Smooth muscle cell of the brain vasculature (primary cell): ENCODE measurements around the gene RTP5.

Source experiments
- DNase-seq: peaks from one replicate; pipeline ENCODE4 v3.0.0-alpha.2; 2012; ENCODE audit warnings: low read depth, low spot score

RTP5 gene

GRCh38 chr2:241843321-241844065, 26.0 kb upstream of the RTP5 start:
- DNase-seq: no peak

GRCh38 chr2:241844066-241844728, 25.3 kb upstream of the RTP5 start:
- DNase-seq: no peak

- DNase-seq: no peak
Observed at GRCh38 chr2:241844831-241845578, 24.5 kb upstream of the RTP5 start.

- no peak for DNase-seq
Observed at GRCh38 chr2:241846406-241846805, 23.1 kb upstream of the RTP5 start.

DNA sequence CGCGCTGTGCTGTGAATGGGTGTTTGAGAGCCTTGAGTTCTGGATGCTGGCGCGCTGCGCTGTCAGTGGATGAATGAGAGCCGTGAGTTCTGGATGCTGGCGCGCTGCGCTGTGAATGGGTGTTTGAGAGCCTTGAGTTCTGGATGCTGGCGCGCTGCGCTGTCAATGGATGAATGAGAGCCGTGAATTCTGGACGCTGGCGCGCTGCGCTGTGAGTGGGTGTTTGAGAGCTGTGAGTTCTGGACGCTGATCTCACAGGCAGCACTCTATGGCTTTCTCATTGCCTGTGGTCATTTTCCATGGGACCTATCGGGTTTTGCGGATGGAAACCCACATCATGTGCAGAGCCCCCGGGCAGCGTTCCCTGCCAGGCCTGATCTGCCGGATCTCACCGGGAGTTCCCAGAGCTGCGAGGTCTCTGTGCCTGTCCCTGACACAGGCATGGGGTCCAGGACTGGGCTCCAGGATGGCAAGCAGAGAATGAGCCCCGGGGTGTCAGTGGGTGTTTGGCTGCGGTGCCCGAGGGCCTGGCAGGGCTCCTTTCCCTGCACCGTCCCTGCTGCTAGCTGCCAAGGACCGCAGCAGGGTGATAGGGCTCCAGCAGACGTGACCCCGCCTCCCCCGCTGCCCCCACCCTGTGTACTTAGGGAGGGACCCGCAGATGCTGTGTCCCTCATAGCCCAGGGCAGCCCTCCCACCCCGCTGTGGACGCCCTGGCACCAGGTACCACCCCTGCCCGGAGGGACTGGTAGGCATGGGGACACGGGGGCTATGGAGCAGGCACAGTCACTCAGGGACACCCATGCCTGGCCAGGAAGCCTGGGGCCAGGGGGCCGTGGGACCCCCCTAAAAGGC, 20.5 kb upstream of the RTP5 start:
- no peak for DNase-seq

DNA sequence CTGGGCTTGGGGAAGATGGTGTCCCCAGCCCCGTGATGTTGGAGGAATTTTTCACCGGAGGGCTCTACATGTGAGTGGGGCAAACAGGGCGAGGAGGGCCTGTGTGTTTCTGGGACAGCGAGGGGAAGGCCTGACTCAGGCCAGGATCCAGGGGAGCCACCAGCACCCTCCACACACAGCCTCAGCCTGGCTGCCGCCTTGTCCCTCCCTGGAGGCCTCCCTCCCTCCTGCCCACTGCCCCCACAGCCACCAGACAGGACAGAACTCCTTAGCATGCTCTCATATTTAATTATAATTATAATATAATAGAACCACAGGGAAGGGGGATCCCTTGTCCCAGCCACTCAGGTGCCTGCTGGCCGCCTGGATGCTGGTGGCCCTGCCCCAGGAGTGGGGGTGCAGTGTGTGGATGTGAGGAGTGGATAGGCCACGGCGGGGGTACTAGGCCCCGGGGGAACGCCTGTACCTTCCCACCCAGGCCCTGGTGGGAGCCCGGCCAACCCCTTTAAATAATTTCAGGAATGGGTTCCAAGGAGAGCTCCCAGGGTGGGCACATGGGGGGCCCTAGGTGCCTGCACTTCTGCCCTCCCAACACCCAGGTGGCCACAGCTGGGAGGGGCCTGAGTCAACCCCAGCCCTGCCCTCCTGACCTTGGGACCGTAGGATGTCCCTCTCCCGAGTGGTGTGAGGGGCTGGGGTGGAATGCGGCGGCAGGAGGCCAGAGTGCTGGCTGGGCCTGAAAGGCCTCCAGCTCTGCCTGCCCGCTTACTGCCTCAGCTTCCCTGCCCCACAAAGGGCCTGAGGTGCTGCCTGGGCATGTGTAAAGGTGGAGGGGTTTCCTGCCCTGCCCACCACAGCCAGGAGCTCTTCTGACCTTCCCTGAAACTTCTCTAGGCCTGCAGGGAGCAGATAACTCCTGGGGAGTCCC, 19.6 kb upstream of the RTP5 start:
- no peak for DNase-seq

DNA sequence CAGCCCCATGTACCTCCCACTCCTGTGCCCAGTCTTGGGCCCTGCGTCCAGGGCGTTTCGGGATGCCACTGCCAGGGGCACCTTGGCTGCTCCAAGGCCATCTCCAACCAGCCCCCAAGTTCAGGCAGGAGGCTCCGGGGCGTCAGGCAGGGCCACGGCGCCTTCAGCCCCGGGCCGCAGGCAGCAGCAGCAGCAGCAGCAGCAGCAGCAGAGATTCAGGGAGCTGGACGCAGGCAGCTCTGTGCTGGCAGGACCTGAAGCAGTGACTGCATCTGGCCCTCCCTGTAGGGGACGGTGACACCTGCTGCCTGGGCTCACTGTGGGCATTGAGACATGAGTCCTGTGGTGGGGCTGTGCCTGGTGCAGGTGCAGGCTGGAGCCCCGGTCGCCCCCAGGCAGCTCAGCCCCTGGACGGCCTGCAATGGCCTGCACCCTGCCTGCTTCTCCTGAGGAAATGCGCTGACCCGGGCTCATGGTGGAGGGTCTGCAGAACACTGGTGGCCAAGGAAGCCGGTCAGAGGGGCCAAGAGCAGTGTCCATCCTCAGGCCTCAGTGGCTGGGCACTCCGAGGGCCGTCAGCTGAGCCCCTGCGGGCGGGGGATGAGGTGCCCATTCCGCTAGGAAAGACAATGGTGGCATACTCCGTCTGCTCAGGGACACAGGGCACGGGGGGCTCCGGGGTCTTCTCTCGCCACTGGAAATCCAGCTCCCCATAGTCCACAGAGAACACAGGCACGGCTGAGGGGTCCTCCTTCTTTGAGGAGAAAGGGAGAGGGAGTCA, 18.8 kb upstream of the RTP5 start:
- no peak for DNase-seq

DNA sequence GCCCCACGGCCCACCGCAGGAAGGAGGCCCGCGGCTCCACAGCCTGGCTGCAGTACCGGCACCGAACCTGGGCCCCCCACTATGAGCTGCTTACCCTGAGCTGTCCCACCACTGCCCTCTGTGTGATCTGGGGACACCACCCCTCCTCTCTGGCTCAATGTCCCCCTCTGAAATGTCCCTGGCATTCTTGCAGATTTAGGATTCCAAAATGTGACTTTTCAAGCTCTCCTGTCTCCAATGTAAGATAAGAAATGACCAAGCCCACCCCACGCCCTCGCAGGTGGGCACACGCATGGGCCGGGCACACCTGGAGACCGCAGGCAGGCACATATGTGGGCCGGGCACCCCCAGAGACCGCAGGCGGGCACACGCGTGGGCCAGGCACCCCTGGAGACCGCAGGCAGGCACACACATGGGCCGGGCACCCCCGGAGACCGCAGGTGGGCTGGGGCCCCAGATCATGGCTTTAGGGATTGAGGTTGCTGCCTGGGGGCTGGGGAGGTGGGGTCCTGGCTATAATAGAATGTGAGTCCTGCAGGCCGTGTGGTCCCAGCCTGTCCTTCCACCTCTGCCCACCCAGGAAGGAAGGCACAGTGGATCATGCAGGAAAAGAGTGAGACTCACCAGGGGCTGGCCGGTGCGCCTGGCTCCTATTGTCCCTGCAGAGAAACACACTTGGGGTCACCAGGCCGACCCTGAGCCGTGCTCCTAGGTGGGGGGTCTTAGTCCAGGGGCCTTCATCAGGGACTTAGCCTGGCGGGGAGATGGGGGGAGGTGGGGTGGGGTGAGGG, 18.0 kb upstream of the RTP5 start:
- no peak for DNase-seq

DNA sequence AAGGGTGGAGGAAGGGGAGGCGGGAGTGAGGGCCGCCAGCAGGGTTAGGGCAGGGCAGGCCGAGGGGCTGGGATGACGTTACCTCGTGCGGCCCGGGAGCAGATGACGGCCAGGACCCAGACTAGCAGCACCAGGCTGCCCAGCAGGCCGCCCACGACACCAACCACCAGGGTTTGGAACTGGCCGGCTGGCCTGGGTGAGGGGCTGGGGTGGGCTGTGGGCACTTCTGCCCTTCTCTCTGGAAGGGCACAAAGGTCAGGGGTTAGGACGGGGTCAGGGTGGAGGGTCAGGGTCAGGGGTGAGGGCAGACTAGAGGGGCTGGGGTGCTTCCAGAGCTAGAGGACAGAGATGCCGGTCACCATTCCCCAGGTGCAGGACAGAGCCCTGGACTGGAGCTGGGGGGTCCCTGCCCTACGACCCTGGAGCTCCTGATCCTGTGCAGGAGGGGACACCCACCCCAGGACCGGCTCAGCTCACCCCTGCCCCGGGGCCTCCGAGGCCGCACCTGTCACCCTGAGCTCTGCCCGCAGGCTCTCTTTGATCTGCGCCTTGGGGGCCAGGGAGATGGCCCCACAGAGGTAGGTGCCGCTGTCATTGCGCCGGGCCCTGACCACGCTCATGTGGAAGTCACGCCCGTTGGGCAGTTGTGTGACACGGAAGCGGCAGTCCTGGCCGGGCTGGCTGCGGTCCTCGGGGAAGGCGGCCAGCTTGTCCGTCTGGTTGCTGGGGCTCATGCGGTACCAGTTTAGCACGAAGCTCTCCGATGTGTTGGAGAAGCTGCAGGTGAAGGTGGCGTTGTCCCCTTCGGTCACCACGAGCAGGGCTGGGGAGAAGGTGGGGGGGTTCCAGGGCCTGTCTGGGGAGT, 17.2 kb upstream of the RTP5 start:
- no peak for DNase-seq

GRCh38 chr2:241852981-241853631, 16.4 kb upstream of the RTP5 start:
- no peak for DNase-seq

GRCh38 chr2:241853651-241854341, 15.7 kb upstream of the RTP5 start:
- no peak for DNase-seq

GRCh38 chr2:241854342-241855244, 14.9 kb upstream of the RTP5 start:
- no peak for DNase-seq

DNA sequence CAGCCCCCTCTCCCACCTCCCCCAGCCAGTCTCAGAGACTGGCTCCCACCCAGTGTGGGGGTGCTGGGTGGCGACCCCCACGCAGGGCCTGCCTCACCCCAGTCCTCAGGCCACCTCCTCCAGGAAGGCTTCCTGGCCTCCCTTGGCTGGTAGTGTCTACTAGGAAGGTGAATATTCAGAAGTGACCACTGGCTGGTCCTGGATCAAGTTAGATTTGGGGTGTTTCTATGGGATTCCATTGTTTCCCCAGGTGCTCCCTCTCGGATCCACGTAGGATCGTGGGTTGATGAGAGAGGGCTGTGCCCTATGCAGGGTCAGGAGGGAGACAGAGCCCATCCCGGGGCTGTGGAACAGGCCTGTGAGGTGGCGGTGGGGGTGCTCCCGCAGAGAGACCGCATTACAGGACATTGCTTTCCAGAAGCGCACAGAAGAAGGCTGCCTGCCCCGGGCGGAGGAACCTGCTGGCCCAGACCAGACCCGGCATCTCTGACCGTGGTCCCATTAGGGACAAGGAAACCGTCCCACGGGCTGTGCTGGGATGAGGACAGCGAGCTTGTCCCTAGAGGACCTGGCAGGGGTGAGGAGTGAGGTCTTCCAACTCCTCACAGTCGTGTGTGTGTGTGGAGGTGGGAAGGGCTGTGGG, 14.2 kb upstream of the RTP5 start:
- DNase-seq: no peak

- no peak for DNase-seq
Observed at GRCh38 chr2:241855888-241856422, 13.6 kb upstream of the RTP5 start.

GRCh38 chr2:241857041-241857541, 12.4 kb upstream of the RTP5 start:
- DNase-seq: no peak
